Neuron (in vitro differentiated cells): ENCODE measurements around the gene MINDY4B.

Source experiments
- H2AFZ ChIP-seq: one replicate; pipeline ENCODE4 v1.6.1; 2013; ENCODE audit warnings: low read depth, mild to moderate bottlenecking, inconsistent platforms, low read length, moderate library complexity
- H3K27me3 ChIP-seq: one replicate; pipeline ENCODE4 v1.6.1; 2013; ENCODE audit warnings: low read length; ENCODE audit not compliant: insufficient read depth
- H3K36me3 ChIP-seq: one replicate; pipeline ENCODE4 v1.6.1; 2013; ENCODE audit warnings: low read length; ENCODE audit not compliant: insufficient read depth
- H3K4me1 ChIP-seq: one replicate; pipeline ENCODE4 v1.6.1; 2013; ENCODE audit warnings: low read length; ENCODE audit not compliant: insufficient read depth
- H3K4me3 ChIP-seq: 2 replicates; pipeline ENCODE4 v1.5.1; 2013; ENCODE audit warnings: mild to moderate bottlenecking, low read length, moderate library complexity
- H3K9me3 ChIP-seq: one replicate; pipeline ENCODE4 v1.6.1; 2013; ENCODE audit warnings: low read length

Gene MINDY4B

GRCh38 chr3:150920236-150920635 lies 15.0 kb upstream of the MINDY4B start:
- peaks cover 9% of the 10 kb centered on the region for H3K27me3 ChIP-seq

DNA sequence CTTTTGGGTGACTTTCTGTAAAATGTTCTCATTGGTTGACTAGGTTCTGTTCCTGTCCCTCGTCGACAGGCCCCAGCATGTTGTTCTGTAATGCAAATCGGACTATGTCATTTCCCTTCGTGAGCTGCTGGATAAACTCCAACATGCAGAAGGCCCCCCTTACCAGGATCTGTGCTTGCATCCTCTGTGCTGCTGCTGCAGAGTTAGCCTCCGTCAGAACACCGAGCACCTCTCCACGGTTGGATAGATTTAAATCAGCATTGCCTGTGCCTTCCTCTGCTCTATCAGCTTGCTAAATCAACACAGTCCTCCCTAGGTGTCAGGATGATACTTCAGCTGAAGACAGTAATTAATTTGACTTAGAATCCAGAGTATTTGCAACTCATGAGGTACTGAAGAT lies 12.7 kb upstream of the MINDY4B start:
- Histone ChIP-seq H3K9me3 (no peaks in the 10 kb centered on the region), H3K27me3 (no peaks in the 10 kb centered on the region), H3K4me3 (no peak overlapping the region), H3K36me3 (no peaks in the 10 kb centered on the region), H3K4me1 (no peaks in the 10 kb centered on the region), H2AFZ (no peak overlapping the region)

More at GRCh38 chr3:150920236-150920635, 15.0 kb upstream of the MINDY4B start:
- Histone ChIP-seq H2AFZ (no peak overlapping the region), H3K36me3 (no peaks in the 10 kb centered on the region), H3K9me3 (no peaks in the 10 kb centered on the region), H3K4me1 (no peaks in the 10 kb centered on the region), H3K4me3 (no peak overlapping the region)

GRCh38 chr3:150913133-150913922 lies 8.1 kb upstream of the MINDY4B start:
- Histone ChIP-seq H2AFZ (no peak overlapping the region), H3K4me3 (no peak overlapping the region), H3K9me3 (no peaks in the 10 kb centered on the region), H3K36me3 (no peaks in the 10 kb centered on the region), H3K27me3 (peaks cover 6% of the 10 kb centered on the region), H3K4me1 (peaks cover 2% of the 10 kb centered on the region)

DNA sequence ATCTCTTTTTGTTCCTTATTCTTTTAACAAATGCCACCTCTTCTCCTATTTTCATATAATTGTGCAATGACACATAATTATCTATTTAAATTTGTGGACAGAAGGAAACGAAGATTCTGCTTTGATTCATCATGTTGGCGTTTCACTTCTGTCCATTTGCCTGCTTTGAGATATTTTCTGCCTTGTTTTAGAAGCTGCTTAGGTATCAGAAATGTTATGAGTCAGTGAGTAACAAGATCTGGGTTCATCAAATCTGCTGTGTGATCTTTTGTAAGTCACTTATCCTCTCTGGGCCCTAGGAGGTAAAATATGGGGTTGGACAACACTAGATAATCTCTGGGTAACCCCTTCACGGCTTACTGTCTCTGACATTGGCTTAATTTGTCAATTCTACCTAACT lies 7.3 kb upstream of the MINDY4B start:
- no peak overlapping the region for H3K4me3 ChIP-seq
- no peak overlapping the region for H2AFZ ChIP-seq
- H3K4me1 ChIP-seq = peaks cover 2% of the 10 kb centered on the region
- peaks cover 6% of the 10 kb centered on the region for H3K27me3 ChIP-seq
- no peaks in the 10 kb centered on the region for H3K9me3 ChIP-seq
- no peaks in the 10 kb centered on the region for H3K36me3 ChIP-seq

GRCh38 chr3:150911771-150912170 lies 6.5 kb upstream of the MINDY4B start:
- H3K27me3 ChIP-seq = peaks cover 6% of the 10 kb centered on the region

DNA sequence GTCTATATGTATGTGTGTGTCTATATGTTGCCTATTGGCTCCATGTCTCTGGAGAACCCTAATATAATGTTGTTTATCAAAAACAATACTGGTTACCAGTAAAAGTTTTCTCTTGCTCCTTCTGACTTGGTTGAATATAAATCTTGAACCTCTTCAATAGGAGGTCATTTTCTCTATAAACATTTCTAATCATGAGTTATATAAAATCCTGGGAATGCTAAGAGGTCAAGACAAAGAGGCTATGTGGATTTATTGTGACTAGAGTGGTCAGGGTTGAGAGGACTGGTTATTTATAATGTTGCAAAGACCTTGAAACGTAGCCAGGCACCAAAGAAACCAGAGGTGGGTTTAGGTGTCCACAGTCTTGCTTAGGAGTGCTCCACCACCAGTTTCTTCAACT lies 1.2 kb upstream of the MINDY4B start:
- H3K4me3 ChIP-seq = no peak overlapping the region
- no peak overlapping the region for H2AFZ ChIP-seq
- peaks cover 6% of the 10 kb centered on the region for H3K27me3 ChIP-seq
- no peaks in the 10 kb centered on the region for H3K9me3 ChIP-seq
- H3K36me3 ChIP-seq = no peaks in the 10 kb centered on the region
- H3K4me1 ChIP-seq = peaks cover 8% of the 10 kb centered on the region

More at GRCh38 chr3:150911771-150912170, 6.5 kb upstream of the MINDY4B start:
- H2AFZ ChIP-seq = no peak overlapping the region
- no peak overlapping the region for H3K4me3 ChIP-seq
- no peaks in the 10 kb centered on the region for H3K36me3 ChIP-seq
- H3K9me3 ChIP-seq = no peaks in the 10 kb centered on the region
- H3K4me1 ChIP-seq = peaks cover 2% of the 10 kb centered on the region

DNA sequence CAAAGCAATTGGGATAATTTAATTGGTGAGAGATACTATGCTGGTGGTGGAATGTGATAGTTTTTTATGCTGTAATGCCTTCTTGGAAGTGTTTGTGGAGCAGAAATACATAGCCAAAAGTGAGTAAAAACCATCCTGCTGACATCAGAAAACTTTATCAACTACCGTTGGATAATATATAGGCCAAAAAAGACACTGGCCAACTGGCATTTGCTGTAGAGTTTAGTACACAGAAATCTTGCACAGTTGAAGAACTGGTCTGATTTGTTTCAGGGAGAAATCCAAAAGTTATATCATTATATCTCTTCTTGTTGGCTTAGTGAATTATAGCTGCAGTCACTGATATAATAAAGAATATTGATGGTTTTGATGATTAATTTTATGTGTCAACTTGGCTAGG lies 507 bp upstream of the MINDY4B start:
- no peaks in the 10 kb centered on the region for H3K36me3 ChIP-seq
- H3K4me1 ChIP-seq = peaks cover 8% of the 10 kb centered on the region
- no peak overlapping the region for H2AFZ ChIP-seq
- H3K9me3 ChIP-seq = no peaks in the 10 kb centered on the region
- no peak overlapping the region for H3K4me3 ChIP-seq
- H3K27me3 ChIP-seq = peaks cover 6% of the 10 kb centered on the region

DNA sequence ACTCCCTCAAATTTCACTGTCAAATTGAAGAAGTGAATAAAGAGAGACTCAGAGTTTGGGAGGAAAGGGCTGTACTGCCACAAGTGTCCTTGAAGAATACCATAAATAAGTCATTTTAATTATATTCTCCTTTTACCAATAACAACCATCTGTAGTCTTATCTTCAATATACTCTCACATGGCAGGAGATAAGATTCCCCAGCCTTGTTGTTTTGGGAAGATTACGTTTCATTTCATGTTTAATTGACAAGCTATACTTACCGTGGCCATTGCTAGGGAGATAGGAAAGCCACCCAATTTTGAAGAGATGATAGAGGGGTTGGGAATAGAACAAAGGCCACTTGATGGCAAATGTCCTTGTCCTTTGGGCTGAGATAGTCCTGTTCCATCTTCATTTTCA lies 2.3 kb downstream of the MINDY4B start:
- H3K9me3 ChIP-seq = no peaks in the 10 kb centered on the region
- peaks cover 6% of the 10 kb centered on the region for H3K4me1 ChIP-seq
- H2AFZ ChIP-seq = no peak overlapping the region
- no peaks in the 10 kb centered on the region for H3K27me3 ChIP-seq
- no peaks in the 10 kb centered on the region for H3K36me3 ChIP-seq
- H3K4me3 ChIP-seq = no peak overlapping the region

GRCh38 chr3:150901793-150902192 lies 3.4 kb downstream of the MINDY4B start:
- no peaks in the 10 kb centered on the region for H3K9me3 ChIP-seq
- H3K4me1 ChIP-seq = peaks cover 6% of the 10 kb centered on the region
- H3K4me3 ChIP-seq = no peak overlapping the region
- H3K36me3 ChIP-seq = no peaks in the 10 kb centered on the region
- H2AFZ ChIP-seq = no peak overlapping the region
- no peaks in the 10 kb centered on the region for H3K27me3 ChIP-seq

DNA sequence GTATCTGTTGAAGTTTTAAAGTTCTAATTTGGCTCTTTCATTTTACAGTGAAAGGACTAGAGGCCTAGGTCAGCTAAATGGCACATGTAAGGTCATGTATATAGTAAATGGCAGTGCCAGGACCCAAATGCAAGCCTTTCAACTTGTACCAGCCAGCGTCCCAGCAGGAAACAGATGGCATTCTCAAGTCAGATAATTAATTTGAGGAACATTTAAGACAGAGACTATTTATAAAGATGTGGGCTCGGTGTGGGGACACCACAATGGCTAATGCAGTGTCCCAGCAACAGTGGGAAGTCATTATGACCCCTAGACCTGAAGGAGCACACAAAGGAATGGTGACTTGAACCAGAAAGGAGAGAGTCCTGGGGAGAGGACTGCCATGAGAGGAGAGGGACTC lies 6.1 kb downstream of the MINDY4B start:
- H3K36me3 ChIP-seq = no peaks in the 10 kb centered on the region
- H3K27me3 ChIP-seq = peaks cover 3% of the 10 kb centered on the region
- no peak overlapping the region for H2AFZ ChIP-seq
- H3K4me1 ChIP-seq = peaks cover 6% of the 10 kb centered on the region
- no peak overlapping the region for H3K4me3 ChIP-seq
- H3K9me3 ChIP-seq = no peaks in the 10 kb centered on the region

DNA sequence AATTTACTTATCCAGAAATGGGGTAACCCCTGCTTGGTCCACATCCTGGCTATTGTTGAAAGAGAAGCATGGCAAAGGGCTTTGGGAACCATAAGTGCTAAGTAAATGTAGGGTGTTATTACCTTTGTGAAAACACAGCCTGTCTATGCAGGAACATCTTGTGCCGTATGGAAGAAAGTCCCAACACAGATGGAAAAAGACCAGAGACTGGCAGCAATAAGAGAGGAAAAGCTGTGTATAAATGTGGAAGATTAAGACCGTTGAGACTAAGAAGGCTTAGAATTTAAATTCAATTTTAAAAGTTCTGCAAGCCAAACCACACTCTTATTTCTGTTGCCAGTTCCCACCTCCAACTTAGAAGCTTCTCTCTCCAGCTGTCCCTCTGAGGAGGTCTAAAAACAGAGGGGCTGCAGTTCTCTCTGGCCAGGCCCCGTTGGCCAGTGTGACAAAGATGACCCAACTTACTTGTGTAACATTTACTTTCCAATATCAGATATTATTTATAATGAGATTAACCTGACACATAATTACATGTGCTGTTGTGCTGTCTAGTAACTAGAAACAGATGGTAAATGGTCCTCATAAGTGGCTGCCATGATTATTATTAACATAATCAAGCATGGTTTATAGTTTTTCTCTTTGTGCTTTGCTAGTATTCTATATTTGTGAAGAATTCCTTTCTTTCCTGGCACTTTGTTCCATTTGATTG lies 7.0 kb downstream of the MINDY4B start:
- Histone ChIP-seq H3K27me3 (peaks cover 3% of the 10 kb centered on the region), H3K36me3 (no peaks in the 10 kb centered on the region), H2AFZ (no peak overlapping the region), H3K4me1 (peaks cover 2% of the 10 kb centered on the region), H3K9me3 (no peaks in the 10 kb centered on the region), H3K4me3 (no peak overlapping the region)

GRCh38 chr3:150897592-150897991 lies 7.6 kb downstream of the MINDY4B start:
- no peaks in the 10 kb centered on the region for H3K9me3 ChIP-seq
- no peak overlapping the region for H2AFZ ChIP-seq
- H3K27me3 ChIP-seq = peaks cover 3% of the 10 kb centered on the region
- H3K4me3 ChIP-seq = no peak overlapping the region
- H3K4me1 ChIP-seq = no peaks in the 10 kb centered on the region
- H3K36me3 ChIP-seq = no peaks in the 10 kb centered on the region

GRCh38 chr3:150890831-150891230 lies 14.4 kb downstream of the MINDY4B start:
- Histone ChIP-seq H3K4me1 (no peaks in the 10 kb centered on the region), H3K9me3 (no peaks in the 10 kb centered on the region), H2AFZ (no peak overlapping the region), H3K4me3 (no peak overlapping the region), H3K27me3 (peaks cover 3% of the 10 kb centered on the region), H3K36me3 (no peaks in the 10 kb centered on the region)
